ENCODE data around the gene IKZF2. TPM values are rescaled to one million over a fixed set of nuclear protein-coding genes. Genes with fewer than 3 reads are reported as not detected.

IKZF2 gene
- total and polyA plus RNA-seq, 2 experiments from 2014 or later = 2.6 to 10.1 TPM

GRCh38 chr2:212979046-212979612, 172.3 kb downstream of the IKZF2 start (continued):
- TF ChIP-seq ZNF462 (CRISPR knock-in tag; IDR thresholded peaks at IDR 0.05) = no peak
- TF ChIP-seq ZNF114 (CRISPR knock-in tag; IDR thresholded peaks at IDR 0.05) = no peak
- TF ChIP-seq ZNF331 (CRISPR knock-in tag; IDR thresholded peaks at IDR 0.05; ENCODE audit: low read depth) = no peak
- TF ChIP-seq EZH2phosphoT487 (IDR thresholded peaks at IDR 0.05; ENCODE audit: unreplicated experiment) = no peak

- H3K4me3 ChIP-seq = no peak overlapping the region
- H3K4me2 ChIP-seq = no peak overlapping the region
- H3K9me3 Mint-ChIP-seq = no peaks in the 10 kb centered on the region
- no peaks in the 10 kb centered on the region for H3K36me3 ChIP-seq (ENCODE audit: insufficient read depth)
- H3K27ac Mint-ChIP-seq = peak overlapping the region; percentile 6; the same call in 1 of the 2 replicates
- no peaks in the 10 kb centered on the region for H3K9me2 ChIP-seq (ENCODE audit: insufficient read depth)
- H3F3A ChIP-seq (replicated peaks; ENCODE audit: low read depth) = no peaks in the 10 kb centered on the region
- TF ChIP-seq CTCF (conservative IDR thresholded peaks at IDR 0.05; ENCODE audit: low read depth in 2 of 2) = no peak
- no peak for TF ChIP-seq EZH2phosphoT487 (IDR thresholded peaks at IDR 0.05; ENCODE audit: unreplicated experiment)
- H3K27ac ChIP-seq (ENCODE audit: low read depth) = no peak overlapping the region
- H3K27me3 Mint-ChIP-seq (ENCODE audit: insufficient read depth, low read depth, poor library complexity) = no peaks in the 10 kb centered on the region
- no peaks in the 10 kb centered on the region for H3K27me3 ChIP-seq (ENCODE audit: insufficient read depth)
- H3K4me3 Mint-ChIP-seq = no peak overlapping the region
- no peak overlapping the region for H2AFZ ChIP-seq
- no peaks in the 10 kb centered on the region for H4K20me1 ChIP-seq (replicated peaks; ENCODE audit: insufficient read depth)
- no peaks in the 10 kb centered on the region for H3K36me3 Mint-ChIP-seq (ENCODE audit: low read depth)
- no peaks in the 10 kb centered on the region for H3K4me1 ChIP-seq (ENCODE audit: insufficient read depth)
- H3K4me1 Mint-ChIP-seq = no peaks in the 10 kb centered on the region
- no peak for ATAC-seq
- H3K79me2 ChIP-seq (replicated peaks; ENCODE audit: insufficient read depth) = no peaks in the 10 kb centered on the region
- no peak for DNase-seq (ENCODE audit: low spot score)
Observed at GRCh38 chr2:212977152-212977551, 174.3 kb downstream of the IKZF2 start.
